B cell (primary cell): ENCODE data around the gene DLK2. TPM values are rescaled to one million over a fixed set of nuclear protein-coding genes. Genes with fewer than 3 reads are reported as not detected.
A peak's percentile ranks its signal among the peaks of the same experiment; 100 is the strongest.

ENCODE experiments used
- ATAC-seq: fragments of 200-7000 bp; cut with Tn5 transposase; one replicate; pipeline ENCODE4 v1.10.0; 2021; ENCODE audit warnings: low read depth, mild to moderate bottlenecking, moderate number of reproducible peaks, moderate library complexity
- CTCF ChIA-PET: fragments of 350-600 bp; sonication (Branson Sonifier 250); formaldehyde crosslinking; loops from one replicate; lab custom pipeline; 2021; ENCODE audit warnings: antibody characterized with exemption, inconsistent platforms; lab: Charles Lee
- POLR2A ChIA-PET: fragments of 350-600 bp; sonication (Branson Sonifier 250); formaldehyde crosslinking; loops from one replicate; lab custom pipeline; 2021; ENCODE audit warnings: antibody characterized with exemption; lab: Charles Lee
- DNase-seq: peaks from one replicate; pipeline ENCODE4 v3.0.0; 2013
- H2AFZ ChIP-seq: 2 replicates; pipeline ENCODE4 v1.6.1; 2012; ENCODE audit warnings: mild to moderate bottlenecking, low read depth, low read length; ENCODE audit not compliant: insufficient read depth, poor library complexity, severe bottlenecking
- H3K27ac ChIP-seq, 2 donors: 1 replicate in 1 of 2; 2 replicates in 1 of 2; pipeline ENCODE4 v1.5.1; 2012 to 2013; ENCODE audit warnings: low read length in 2 of 2, mild to moderate bottlenecking in 2 of 2, moderate library complexity in 1 of 2
- H3K27me3 ChIP-seq, 4 experiments: fragments of 200-600 bp in 1 of 4; sonication (generic) in 1 of 4; replicated peaks in 1 of 4; 1 replicate in 2 of 4; 2 replicates in 2 of 4; pipeline versions ENCODE4 v1.6.1 to v1.7.0; 2013 to 2016; ENCODE audit warnings: low read length in 3 of 4, mild to moderate bottlenecking in 2 of 4, mixed read lengths in 1 of 4, moderate library complexity in 1 of 4; ENCODE audit not compliant: insufficient read depth in 4 of 4, control insufficient read depth in 3 of 4; ENCODE audit errors: control extremely low read depth in 1 of 4
- H3K36me3 ChIP-seq, 2 experiments: replicated peaks in 1 of 2; 1 replicate in 1 of 2; 2 replicates in 1 of 2; pipeline versions ENCODE4 v1.6.1 to v1.7.1; 2013; ENCODE audit warnings: low read length in 1 of 2; ENCODE audit not compliant: insufficient read depth in 2 of 2, control insufficient read depth in 1 of 2; ENCODE audit errors: control extremely low read depth in 1 of 2, extremely low read depth in 1 of 2
- H3K4me1 ChIP-seq, 2 donors: fragments of 200-600 bp in 1 of 2; sonication (generic) in 1 of 2; 1 replicate in 1 of 2; 2 replicates in 1 of 2; pipeline versions ENCODE4 v1.5.1 to v1.6.1; 2013 to 2017; ENCODE audit warnings: low read length in 2 of 2; ENCODE audit not compliant: control insufficient read depth in 2 of 2, insufficient read depth in 2 of 2
- H3K4me2 ChIP-seq: replicated peaks from 2 replicates; pipeline ENCODE3; 2012; ENCODE audit warnings: mild to moderate bottlenecking, low read depth, low read length; ENCODE audit not compliant: poor library complexity, severe bottlenecking
- H3K4me3 ChIP-seq, 5 experiments: fragments of 200-600 bp in 1 of 5; sonication (generic) in 1 of 5; 1 replicate in 3 of 5; 2 replicates in 2 of 5; pipeline versions ENCODE4 v1.5.1 to v1.7.0; 2011 to 2016; ENCODE audit warnings: low read length in 4 of 5, mild to moderate bottlenecking in 4 of 5, low read depth in 2 of 5, control low read depth in 1 of 5, moderate library complexity in 1 of 5; ENCODE audit not compliant: insufficient read depth in 1 of 5; ENCODE audit errors: control extremely low read depth in 1 of 5, extremely low read depth in 1 of 5
- H3K79me2 ChIP-seq: fragments of 200-600 bp; sonication (generic); one replicate; pipeline ENCODE4 v1.6.0; 2016; ENCODE audit warnings: low read length; ENCODE audit not compliant: control insufficient read depth, insufficient read depth
- H3K9ac ChIP-seq: fragments of 200-600 bp; sonication (generic); 2 replicates; pipeline ENCODE4 v1.6.1; 2017; ENCODE audit warnings: mild to moderate bottlenecking, low read length, moderate library complexity
- H3K9me3 ChIP-seq, 3 donors: one replicate each; pipeline versions ENCODE4 v1.6.1 to v1.7.1; 2013; ENCODE audit warnings: low read length in 2 of 3; ENCODE audit not compliant: control insufficient read depth in 2 of 3, insufficient read depth in 1 of 3; ENCODE audit errors: control extremely low read depth in 1 of 3
- H4K20me1 ChIP-seq: 2 replicates; pipeline ENCODE4 v1.6.0; 2012; ENCODE audit warnings: mild to moderate bottlenecking, low read length; ENCODE audit not compliant: insufficient read depth, control insufficient read depth, poor library complexity, severe bottlenecking
- H3K27ac Mint-ChIP-seq: one replicate; pipeline ENCODE4 v1.8.0; 2021; ENCODE audit warnings: mixed read lengths
- H3K27me3 Mint-ChIP-seq: one replicate; pipeline ENCODE4 v1.8.0; 2021; ENCODE audit warnings: mixed read lengths
- H3K4me1 Mint-ChIP-seq: one replicate; pipeline ENCODE4 v1.8.0; 2021; ENCODE audit warnings: mixed read lengths
- H3K4me3 Mint-ChIP-seq: one replicate; pipeline ENCODE4 v1.8.0; 2021; ENCODE audit warnings: mixed read lengths
- H3K9me3 Mint-ChIP-seq: one replicate; pipeline ENCODE4 v1.8.0; 2022; ENCODE audit warnings: mixed read lengths; ENCODE audit not compliant: insufficient read depth
- EZH2 ChIP-seq: IDR thresholded peaks from 2 replicates; pipeline ENCODE4 v1.6.1; 2012; ENCODE audit warnings: borderline replicate concordance, low read depth, mild to moderate bottlenecking, moderate library complexity, low read length; ENCODE audit not compliant: insufficient read depth, poor library complexity, severe bottlenecking
- WGBS: methylation state at CpG from one replicate; pipeline ENCODE4 v1.1.5; 2013; ENCODE audit warnings: missing lambda C conversion rate; ENCODE audit not compliant: insufficient coverage; 5-methylcytosine and 5-hydroxymethylcytosine counted together
- intact Hi-C: fragments of 100-400 bp; cut with micrococcal nuclease; formaldehyde crosslinking; loops from one replicate; pipeline ENCODE4 v1.10.0; 2022
- polyA plus RNA-seq: library from polyadenylated mRNA; depleted of rRNA; stranded (reverse); fragments of >200 nt; gene quantifications from 2 replicates; pipeline ENCODE4 v1.2.3, GENCODE V29; 2012
- total RNA-seq, 2 donors: library from RNA; stranded (reverse); fragments of 120-200 nt in 1 of 2; gene quantifications; 1 replicate in 1 of 2; 2 replicates in 1 of 2; pipeline versions ENCODE4 v1.2.3 to v1.2.4, GENCODE V29; 2013 to 2022
- TF ChIP-seq, protein P1 (sequence below): fragments of 200-600 bp; IDR thresholded peaks from one replicate; pipeline ENCODE4 v1.8.0; 2022; ENCODE audit warnings: antibody characterized with exemption, mild to moderate bottlenecking

DLK2 gene
- total and polyA plus RNA-seq, 2 donors (not counting 1 experiment from before 2014, with no cell fraction given): 0.34 TPM; not detected in 1

GRCh38 chr6:43481075-43481474 lies 25.7 kb upstream of the DLK2 start:
- no CpG with 5 or more reads among the region's 2 CpGs for WGBS
- POLR2A ChIA-PET: interaction anchor here (0.7 to 1.3 kb wide), 3 partner anchors 15 to 497 kb away, joined by 3 to 9 read pairs (median 8); no protein-coding TSS in a partner anchor
- intact Hi-C loops: no loop called here
- CTCF ChIA-PET: interaction anchor here (0.6 kb wide), 1 partner anchor 651 kb away, joined by 3 read pairs; no protein-coding TSS in a partner anchor
- TF ChIP-seq EZH2: no peak
- TF ChIP-seq, protein P1, sequence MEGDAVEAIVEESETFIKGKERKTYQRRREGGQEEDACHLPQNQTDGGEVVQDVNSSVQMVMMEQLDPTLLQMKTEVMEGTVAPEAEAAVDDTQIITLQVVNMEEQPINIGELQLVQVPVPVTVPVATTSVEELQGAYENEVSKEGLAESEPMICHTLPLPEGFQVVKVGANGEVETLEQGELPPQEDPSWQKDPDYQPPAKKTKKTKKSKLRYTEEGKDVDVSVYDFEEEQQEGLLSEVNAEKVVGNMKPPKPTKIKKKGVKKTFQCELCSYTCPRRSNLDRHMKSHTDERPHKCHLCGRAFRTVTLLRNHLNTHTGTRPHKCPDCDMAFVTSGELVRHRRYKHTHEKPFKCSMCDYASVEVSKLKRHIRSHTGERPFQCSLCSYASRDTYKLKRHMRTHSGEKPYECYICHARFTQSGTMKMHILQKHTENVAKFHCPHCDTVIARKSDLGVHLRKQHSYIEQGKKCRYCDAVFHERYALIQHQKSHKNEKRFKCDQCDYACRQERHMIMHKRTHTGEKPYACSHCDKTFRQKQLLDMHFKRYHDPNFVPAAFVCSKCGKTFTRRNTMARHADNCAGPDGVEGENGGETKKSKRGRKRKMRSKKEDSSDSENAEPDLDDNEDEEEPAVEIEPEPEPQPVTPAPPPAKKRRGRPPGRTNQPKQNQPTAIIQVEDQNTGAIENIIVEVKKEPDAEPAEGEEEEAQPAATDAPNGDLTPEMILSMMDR: no peak
- H3K27me3 ChIP-seq: no peaks in the 10 kb centered on the region
- H3K4me1 ChIP-seq: peaks cover 14 to 22% of the 10 kb centered on the region in 2 donors
- H3K27me3 Mint-ChIP-seq: no peaks in the 10 kb centered on the region
- no peak overlapping the region for H3K4me2 ChIP-seq
- DNase-seq (no peak), ATAC-seq (no peak)
- H3K4me1 Mint-ChIP-seq: peaks cover 46% of the 10 kb centered on the region
- no peak overlapping the region for H3K9ac ChIP-seq
- H3K4me3 ChIP-seq: no peak overlapping the region
- no peak overlapping the region for H3K27ac ChIP-seq
- H3K79me2 ChIP-seq: peaks cover 89% of the 10 kb centered on the region
- H3K27ac Mint-ChIP-seq: no peak overlapping the region
- H3K36me3 ChIP-seq: peaks cover 0 to 3% of the 10 kb centered on the region in 2 experiments
- no peaks in the 10 kb centered on the region for H3K9me3 ChIP-seq
- no peak overlapping the region for H2AFZ ChIP-seq
- H3K4me3 Mint-ChIP-seq: no peak overlapping the region
- H3K9me3 Mint-ChIP-seq: no peaks in the 10 kb centered on the region
- H4K20me1 ChIP-seq: peaks cover 34% of the 10 kb centered on the region

GRCh38 chr6:43478008-43478372 lies 22.6 kb upstream of the DLK2 start:
- H3K4me3 ChIP-seq: peak overlapping the region; percentile 51 to 81 (median 71)
- Mint-ChIP-seq H3K4me1 (peaks cover 41% of the 10 kb centered on the region), H3K27me3 (no peaks in the 10 kb centered on the region), H3K27ac (peak overlapping the region; percentile 98), H3K4me3 (peak overlapping the region; percentile 96), H3K9me3 (no peaks in the 10 kb centered on the region)
- no peaks in the 10 kb centered on the region for H3K9me3 ChIP-seq
- H3K4me1 ChIP-seq: peaks cover 14 to 22% of the 10 kb centered on the region in 2 donors
- H3K36me3 ChIP-seq: no peaks in the 10 kb centered on the region
- CTCF ChIA-PET: interaction anchor here (0.5 to 1.6 kb wide), 3 partner anchors 23 to 1969 kb away, joined by 3 to 7 read pairs (median 3); partner anchors contain the start of gene DLK2
- intact Hi-C loops: no loop called here
- peak overlapping the region; percentile 80 for H3K4me2 ChIP-seq
- no peak for ATAC-seq
- DNase-seq: no peak
- POLR2A ChIA-PET: interaction anchor here (0.6 to 1.7 kb wide), 6 partner anchors 19 to 254 kb away, joined by 3 to 8 read pairs (median 6); partner anchors contain the start of gene LRRC73
- peak overlapping the region; percentile 87 for H2AFZ ChIP-seq
- H4K20me1 ChIP-seq: peaks cover 12% of the 10 kb centered on the region
- TF ChIP-seq, protein P1: no peak
- TF ChIP-seq EZH2: no peak
- peaks cover 73% of the 10 kb centered on the region for H3K79me2 ChIP-seq
- no peaks in the 10 kb centered on the region for H3K27me3 ChIP-seq
- WGBS: 46% methylated on average over 2 of the region's 3 CpGs
- H3K27ac ChIP-seq: peak overlapping the region; percentile 79 to 97
- H3K9ac ChIP-seq: peak overlapping the region; percentile 95
